HG03342 (cell line): Measurements from ENCODE around the gene PELI2.

Experiments used
- ATAC-seq: cut with Tn5 transposase; IDR thresholded peaks from one replicate; pipeline ENCODE4 v1.9.1; 2021; ENCODE audit warnings: mild to moderate bottlenecking, moderate library complexity; ENCODE audit not compliant: unreplicated experiment

The PELI2 gene

DNA sequence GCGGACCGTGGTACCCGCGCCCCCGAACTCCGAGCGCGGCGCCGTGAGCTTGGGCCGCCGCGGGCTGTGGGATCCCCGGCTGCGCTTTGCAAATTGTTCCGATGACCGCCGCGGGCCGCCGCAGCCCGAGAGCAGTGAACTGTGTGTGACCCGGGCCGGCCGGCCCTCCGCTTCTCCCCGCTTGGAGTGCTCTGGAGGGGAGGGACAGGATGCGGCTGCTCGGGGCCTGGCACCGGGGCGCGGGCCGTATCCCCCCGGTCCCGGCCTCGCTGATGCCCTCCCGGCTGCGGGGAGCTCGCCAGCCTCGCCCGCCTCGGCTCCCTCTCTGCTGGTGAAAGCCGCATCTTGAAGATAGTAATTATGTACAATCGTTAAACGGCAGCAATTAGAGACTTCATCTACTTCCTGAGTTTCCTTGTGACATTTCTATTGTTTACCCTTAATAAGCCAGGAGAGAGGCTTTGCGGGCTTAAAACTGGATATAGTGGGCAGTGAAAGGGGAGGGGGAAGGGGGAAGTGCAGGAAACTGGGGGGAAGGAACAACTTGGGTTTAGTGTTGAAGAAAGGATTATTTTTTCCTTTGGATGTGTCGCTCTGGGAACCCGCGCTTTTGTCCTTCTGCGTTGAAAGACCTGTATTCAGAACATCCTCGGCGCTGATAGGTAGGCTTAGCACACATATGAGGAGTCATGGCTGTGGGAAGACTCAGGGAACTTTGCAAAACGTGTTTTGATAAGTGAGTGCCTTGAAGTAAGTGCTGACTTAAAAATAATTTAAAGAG is 1.2 kb downstream of the PELI2 start:
- no peak for ATAC-seq

DNA sequence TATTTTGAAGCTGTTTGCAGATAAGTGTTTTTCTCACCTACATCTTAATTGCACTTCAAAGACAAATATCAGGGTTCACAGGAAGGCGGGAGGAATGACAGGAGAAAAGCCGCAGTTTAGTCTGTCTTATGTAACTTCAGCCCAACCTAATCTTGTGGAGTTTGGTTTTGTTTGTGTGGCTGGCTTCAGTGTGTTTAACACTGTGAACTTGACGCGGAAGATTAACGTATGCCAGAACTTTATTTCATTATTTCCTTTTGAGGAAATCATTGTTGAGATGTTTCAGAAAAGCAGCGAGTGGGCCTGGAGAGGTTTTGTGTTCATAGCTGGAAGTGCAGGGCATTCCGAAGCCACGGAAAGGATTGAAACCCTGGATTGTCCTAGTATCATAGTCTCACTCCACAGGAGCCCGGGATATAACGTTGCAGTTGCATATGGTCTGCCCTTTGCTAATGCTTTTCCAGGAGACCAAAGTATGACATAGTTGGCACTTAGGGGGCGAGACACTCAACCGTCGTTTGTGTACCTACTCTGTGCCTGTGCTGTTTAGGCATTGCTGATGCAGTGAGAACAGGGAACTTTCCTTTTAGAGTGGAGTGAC is 2.0 kb downstream of the PELI2 start:
- no peak for ATAC-seq

DNA sequence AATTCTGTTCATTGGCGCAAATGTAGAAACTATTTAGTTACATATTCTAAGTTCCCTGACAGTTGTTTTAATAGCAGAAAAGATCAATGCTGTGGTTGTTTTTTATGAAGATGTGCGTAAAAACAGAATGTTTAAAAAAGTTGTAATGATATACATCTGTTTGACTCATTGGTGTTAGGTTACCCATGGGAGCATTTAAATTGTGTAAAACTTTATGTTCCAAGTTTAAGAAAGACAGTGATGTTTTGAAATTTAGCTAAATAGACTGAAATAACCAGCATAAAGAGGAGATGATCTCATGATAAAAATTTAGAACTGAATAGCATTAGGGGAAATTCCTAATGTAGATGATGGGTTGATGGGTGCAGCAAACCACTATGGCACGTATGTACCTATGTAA is 3.6 kb downstream of the PELI2 start:
- no peak for ATAC-seq

DNA sequence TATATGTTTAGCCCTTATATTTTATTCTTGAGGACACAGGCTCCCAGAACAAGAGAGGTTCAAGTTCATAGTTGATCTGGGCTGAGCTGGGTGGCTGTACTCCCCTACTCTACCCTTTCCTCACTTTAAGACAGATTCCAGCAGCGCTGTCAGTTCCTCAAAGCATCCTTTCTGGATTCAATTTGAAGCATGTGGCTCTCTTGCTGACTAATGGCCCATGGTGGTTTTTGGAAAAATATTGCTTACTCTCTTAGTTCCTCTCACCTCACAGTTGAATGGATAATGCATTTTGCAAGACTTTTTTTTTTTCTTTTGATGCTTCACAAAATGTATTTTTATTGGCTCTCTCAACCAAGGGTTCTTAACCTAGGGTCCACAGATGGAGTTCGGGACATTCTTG is 4.1 kb downstream of the PELI2 start:
- ATAC-seq, result no peak

DNA sequence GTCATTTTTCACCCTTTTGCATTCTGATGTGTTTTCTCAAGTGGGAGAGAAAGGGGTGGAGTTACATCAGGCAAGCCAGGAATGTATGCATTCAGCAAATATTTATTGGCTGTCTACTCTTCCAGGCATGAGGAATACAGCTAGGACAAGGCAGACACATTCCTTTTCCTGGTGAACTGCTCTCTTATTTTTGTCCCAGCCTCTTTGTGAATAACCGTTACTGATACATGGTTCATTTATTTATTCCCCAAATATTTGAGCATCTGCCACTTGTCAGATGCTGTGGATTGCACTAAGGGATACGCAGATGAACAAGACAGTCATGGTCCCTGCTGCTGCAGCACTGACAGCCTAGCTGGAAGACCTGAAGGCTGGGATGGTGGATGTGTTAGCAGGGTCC is 6.1 kb downstream of the PELI2 start:
- no peak for ATAC-seq

DNA sequence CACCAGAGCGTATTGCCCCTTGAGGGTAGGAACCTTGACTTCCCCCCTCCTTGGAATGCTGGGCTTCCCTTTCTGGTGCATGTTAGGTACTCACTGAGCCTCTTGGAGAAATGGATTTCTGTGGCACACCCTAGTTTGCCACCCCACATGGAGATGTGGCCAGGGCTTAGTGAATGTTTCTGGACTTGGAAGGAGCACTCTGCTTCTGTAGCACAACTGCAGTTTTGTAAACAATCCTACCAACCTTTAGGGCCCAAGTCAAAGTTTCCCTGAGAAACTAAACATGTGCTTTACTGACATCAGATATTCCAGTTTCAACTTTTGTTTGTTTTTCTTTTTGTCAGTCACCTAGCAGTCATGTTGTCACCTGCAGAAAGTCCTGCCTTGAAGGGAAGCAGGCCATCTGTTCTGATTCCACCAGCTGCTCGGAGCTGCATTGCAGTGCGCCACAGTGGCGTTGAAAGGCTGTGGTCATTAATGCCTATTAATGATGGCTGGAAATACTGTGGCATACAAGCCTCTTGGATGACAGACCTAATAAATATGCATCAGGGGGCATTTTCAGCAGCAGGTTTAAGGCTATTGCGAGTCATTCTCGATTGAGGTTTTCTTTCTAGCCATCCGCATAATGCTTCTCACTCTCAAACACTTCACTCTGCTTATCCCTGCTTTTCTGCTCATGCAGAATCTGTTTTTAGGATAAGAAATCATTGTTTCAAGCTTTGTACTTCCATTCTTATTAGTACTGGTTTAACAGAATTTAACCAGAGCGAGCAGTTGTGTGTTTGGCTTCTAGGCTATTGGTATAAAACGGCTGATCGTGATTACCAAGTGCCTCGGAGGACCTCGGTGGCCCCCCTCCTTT is 7.8 kb downstream of the PELI2 start:
- no peak for ATAC-seq

DNA sequence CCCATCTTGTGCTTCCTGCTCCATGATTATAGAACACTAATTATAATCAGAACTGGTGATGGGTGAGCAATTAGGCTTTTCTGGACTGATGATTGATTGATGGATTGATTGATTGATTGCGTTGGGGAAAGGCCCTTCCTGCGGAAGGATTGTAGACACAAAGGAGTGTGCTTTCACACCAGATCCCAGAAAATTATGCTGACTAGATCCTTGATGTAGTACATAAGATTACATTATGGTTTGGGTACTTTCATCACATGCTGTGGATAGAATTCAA is 8.4 kb downstream of the PELI2 start:
- no peak for ATAC-seq

DNA sequence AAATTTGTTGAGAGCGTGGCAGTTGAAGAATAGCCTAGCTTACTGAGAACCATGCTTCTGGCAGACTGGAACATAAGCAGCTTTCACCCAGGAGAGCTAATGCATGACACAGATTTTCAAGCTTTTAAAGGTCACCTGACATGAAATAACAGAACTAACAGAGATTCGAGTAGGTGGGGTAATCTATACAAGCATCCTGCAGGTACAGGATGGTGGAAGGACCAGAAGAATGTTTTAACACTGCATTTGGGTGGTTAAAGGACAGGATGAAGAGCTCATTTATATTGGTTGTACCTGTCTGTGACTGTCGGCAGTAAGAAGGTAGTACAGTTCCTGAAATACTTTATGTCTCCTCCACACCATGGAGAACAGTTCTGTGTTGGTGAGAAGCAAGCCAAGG is 8.9 kb downstream of the PELI2 start:
- no peak for ATAC-seq

DNA sequence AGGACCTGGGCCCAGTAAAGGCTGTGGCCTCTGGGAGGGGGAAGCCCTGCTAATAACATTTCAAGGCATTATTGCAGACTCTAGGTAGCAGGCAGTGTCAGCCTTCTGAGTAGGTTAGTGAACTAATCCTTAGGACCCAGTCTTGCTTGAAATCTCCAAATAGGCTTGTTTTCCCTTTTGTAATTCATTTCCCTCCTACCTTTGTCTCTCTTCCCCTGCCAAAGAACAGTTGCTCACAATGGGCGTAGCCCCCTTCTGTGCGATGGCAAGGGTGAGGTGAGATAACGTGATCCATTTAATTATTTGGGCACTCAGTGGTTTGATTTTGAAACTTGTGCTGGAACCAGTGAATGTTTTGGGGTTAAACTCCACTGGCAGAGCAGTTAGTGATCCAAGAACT is 10.9 kb downstream of the PELI2 start:
- no peak for ATAC-seq

DNA sequence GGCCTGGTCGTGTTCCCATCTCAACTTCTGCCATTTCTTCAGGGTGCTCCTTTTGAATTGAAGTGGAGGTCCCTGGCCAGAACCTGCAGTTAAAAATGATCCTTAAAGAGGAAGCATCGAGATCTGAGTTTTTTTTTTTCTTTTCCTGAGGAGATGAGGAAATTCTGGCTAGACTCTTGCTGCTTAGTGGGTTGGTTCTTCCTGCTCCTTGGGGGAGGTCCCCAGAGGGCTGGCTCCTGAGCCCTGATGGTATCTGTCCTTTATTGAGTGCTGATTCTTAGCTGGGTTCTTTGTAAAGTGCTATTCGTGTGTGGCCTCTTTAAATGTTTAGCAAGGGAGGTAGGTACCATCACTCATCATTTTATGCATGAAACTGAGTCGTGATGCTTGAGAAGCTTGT is 11.7 kb downstream of the PELI2 start:
- ATAC-seq, result no peak

DNA sequence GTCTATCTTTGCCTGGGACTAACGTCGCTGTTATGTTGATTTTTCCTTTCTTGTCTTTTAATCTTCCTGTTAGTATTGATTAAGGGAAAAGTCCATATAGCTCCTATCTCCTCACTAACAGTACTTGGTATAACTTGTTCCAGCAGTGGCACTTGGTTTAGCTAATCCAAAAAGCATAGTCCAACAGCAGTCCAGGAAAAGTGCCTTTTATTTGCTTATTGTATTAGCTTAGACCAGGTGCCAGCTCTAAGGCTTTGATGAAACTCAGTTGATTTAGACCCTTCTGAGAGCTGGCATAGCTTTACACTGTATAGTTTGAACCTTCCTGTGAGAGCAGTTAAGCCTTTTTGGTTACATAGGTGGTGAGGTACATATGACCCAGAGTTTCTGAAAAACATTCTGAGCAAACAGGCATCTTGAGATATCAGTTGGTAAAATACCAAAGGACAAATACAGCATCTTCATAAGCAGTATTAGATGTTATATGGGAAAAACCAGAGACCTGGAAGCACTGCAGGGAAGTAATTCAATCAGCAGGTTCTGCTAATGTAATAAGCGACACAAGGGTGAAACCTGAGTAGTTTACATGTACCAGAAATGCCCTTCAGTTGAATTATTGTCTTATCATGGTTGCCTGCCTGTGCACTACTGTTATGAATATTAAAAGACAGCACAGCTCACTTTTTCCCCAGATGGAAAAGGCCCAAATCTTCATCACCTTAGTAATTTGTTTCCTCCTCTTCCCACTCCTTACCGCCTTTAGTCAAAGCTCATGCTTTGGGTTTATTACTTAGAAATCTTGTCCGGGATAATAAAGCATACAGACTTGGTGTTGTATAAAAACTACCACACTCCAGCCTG is 13.0 kb downstream of the PELI2 start:
- ATAC-seq, result no peak

DNA sequence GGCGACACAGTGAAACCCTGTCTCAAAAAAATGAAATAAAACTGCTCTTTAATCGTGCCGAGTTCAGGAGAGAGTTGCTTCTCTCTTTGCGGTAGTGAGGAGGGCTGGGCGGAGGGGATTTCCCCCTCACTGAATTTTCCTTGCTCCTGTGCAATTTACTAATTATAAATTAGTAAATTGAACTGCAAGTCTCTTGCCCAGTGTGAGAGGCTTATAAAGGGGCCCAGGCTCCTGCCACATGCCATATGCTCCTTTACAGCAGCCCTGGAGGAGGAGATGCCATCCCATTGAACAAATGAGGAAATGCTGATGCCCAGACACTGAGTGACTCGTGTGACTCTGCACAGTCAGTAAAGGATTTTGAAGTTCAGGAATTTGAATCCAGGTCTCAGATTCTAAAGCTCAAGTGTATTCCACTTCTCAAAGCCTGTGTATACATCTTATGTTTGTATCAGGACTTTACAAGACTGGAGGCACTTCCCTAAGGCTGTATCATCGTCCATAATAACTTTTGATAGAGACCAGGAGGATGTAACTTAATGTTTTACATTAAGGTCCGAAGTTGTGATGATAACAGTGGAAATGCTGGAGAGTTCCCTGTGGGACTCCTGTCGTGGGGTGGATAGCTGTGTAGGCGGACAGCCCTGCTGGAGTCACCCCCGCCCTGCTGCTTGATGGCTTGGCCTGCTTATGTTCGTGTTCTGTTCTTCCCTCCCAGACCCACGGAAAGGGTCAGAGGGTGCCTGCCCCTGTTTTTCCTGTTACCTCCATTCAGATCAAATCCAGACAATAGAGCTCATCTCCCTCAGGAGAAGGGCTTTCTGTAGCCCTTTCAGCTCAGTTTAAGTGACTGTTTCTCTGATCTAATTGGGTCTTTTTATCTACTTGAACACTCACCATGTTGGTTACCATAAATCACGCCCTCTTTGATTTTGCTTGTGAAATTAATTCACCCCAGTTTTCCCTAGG is 13.9 kb downstream of the PELI2 start:
- no peak for ATAC-seq

DNA sequence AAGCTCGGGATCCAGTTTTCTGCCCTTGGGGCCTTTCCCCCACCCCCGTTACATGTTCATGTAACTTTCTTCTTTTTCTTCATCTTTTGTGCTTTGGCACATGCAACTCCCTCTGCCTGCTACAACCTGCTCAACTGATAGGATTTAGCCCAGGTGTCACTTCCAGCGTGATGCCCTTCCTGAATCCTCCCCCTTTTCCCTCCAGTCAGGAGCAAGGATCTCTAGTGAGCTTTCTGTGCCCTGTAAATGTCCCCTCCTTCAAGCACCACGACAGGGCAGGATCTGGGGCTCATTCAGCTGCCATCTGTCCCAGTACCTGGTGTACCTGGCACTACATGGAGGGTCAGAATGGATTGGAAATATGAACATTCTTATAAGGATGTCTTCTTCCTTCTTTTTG is 15.3 kb downstream of the PELI2 start:
- no peak for ATAC-seq

DNA sequence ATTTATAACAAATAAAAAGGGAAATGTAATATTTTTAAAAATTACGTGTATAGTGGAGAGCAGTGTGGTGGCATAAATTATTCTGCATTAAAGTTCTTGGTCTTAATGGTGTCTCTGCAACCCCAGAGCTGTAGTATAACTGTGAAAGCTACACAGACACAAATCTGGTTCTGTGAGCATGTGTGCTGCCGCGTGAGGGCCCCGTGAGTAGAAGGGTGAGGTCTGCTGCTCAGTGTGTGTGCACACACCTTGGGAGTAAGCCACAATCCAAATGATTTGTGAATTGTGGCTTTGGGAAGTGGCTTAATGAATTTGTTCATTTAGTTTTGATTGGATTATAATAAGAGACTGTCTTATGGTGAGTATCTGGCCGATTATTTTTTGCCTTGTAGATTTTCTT is 16.8 kb downstream of the PELI2 start:
- ATAC-seq, result no peak

DNA sequence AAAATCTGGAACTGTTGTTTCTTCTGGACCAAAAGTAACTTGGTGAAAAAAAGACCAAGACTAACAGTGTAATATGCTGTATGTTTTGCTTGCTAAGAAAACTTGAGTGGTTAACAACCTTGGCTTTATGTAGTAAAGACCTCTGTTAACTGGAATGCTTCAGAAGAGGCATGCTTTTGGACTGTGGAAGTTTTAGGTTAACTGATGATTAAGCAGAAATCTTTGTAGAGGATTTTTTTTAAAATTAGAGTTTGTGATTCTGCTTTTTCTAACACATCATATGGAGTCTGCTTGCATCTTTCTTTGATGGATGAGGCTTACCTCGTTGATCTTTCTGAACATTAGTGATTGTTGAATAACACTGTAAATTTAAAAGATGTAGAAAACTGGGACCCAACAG is 17.5 kb downstream of the PELI2 start:
- no peak for ATAC-seq

DNA sequence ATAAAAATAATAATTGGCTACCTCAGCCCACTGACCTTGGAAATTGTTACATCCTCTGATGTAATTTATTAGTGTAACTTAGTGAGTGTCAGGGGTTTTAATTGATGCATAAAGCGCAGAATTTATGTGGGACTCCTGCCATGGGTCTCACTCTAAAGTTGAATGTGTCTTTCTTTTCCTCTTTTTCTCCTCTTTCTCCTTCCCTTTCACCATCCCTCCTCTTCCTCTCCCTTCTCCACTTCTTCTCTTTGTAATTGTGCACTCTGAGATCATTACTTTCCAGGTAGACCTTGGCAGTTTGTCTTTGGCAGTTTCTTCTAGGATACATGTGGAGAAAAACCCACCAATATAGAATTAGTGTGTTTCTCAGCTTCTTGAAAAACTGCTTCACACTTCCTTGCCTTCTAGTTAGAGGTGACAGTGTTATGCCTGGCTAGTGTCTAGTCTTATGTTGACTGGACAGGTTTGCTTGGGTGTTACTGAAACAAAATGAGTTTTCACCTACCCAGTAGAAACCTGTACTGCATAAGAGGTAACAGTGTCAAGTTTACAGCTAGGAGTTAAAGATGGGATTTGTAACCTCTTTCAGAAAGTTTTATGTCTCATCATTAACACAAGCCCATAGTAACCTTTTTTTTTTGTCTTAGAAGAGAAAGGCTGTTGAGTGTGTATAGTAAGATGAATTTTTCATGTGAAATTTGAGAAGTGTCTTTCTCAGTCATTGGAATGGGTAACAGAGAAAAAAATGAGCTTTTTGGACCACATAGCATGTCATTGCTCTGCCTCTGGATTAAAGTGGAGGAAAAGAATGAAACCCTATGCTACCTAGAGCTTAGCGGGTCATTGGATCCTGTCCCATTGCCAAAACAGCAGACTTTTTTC is 18.6 kb downstream of the PELI2 start:
- ATAC-seq, result no peak

DNA sequence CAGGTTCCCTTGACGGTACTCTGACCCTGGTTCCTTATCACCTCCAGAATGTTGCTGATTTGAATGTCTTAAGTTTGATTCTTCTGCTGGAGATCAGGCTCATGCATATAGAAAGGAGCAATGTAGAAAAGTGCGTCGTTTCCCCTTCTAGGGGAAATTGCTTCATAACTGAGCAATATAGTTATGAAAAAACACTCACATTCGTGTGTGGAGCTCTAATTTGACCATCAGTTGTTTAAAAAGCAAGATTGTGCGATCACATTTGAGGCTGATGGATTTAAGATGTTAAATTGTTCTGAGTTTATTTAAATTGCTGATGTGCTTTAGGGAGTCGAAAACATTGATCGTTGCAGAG is 19.2 kb downstream of the PELI2 start:
- ATAC-seq, result no peak

DNA sequence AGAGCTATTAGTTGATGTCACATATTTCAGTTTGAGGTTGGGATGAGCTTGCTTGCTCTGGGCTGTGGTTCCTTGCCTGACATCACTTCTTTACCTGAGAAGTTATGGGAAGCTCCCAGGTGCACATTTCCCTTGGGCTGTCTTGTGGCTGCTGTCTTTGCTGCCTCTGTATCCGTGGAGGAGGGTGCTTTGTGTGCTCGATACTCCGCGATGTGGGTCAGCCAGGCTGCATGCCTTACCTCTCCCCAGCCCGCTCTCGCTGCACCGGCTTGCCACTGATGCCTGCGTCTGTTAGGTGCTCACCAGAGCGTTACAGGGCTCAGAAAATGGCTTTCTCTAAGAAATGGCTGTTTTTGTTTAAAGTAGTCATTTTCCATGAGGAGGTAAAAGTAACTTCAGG is 19.6 kb downstream of the PELI2 start:
- ATAC-seq, result no peak

DNA sequence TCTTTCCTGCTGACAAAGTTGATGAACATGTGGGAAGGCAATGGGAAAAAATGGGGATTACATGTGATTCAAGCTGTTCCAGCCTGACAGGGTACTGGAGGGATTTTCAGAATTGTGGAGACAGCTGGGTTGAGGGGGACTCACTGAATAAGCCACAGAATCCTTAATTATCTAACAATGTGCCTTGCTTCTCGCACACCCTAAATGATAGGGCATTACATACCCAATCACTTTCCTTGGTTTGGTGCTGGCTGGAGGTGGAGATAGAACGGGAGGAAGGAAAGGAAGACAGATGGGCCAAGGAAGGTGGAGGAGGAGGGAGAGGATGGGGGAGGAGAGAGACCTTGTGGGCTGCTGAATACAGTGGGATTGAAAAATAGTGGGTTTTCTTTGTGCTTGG is 20.7 kb downstream of the PELI2 start:
- ATAC-seq, result no peak
